NCI-H1417 (cell line): Measurements from ENCODE around the gene KCNAB1.
"Not testable (repeated sequence)": the region's sequence is repeated elsewhere in the genome, so short reads cannot be mapped to it uniquely, and the experiment has no call there.

Source experiments
- DNase-seq, 3 experiments: peaks; one replicate each; lab custom pipeline; 2025; lab: John Stamatoyannopoulos, UW

KCNAB1 gene

GRCh38 chr3:156176048-156176447, 55.7 kb downstream of the KCNAB1 start:
- peak in 1 of 3 experiments; percentile 23 for DNase-seq

GRCh38 chr3:156176629-156177210, 56.3 kb downstream of the KCNAB1 start:
- no peak for DNase-seq

- DNase-seq: no peak
Measured at GRCh38 chr3:156180077-156180476, 59.7 kb downstream of the KCNAB1 start.

GRCh38 chr3:156181509-156181908, 61.1 kb downstream of the KCNAB1 start:
- no peak for DNase-seq

- no peak for DNase-seq
Measured at GRCh38 chr3:156183396-156183795, 63.0 kb downstream of the KCNAB1 start.

- no peak for DNase-seq
Measured at GRCh38 chr3:156184156-156184555, 63.8 kb downstream of the KCNAB1 start.

- no peak for DNase-seq
Measured at GRCh38 chr3:156187146-156187769, 66.9 kb downstream of the KCNAB1 start.

GRCh38 chr3:156188757-156189156, 68.4 kb downstream of the KCNAB1 start:
- no peak for DNase-seq

- no peak for DNase-seq
Measured at GRCh38 chr3:156189927-156190326, 69.5 kb downstream of the KCNAB1 start.

GRCh38 chr3:156194945-156195344, 74.6 kb downstream of the KCNAB1 start:
- DNase-seq: not testable (repeated sequence)

- not testable (repeated sequence) for DNase-seq
Measured at GRCh38 chr3:156197152-156197551, 76.8 kb downstream of the KCNAB1 start.

GRCh38 chr3:156201411-156202405, 81.3 kb downstream of the KCNAB1 start:
- DNase-seq: peak in 1 of 3 experiments; percentile 5

- DNase-seq: no peak
Measured at GRCh38 chr3:156206157-156206556, 85.8 kb downstream of the KCNAB1 start.

- no peak for DNase-seq
Measured at GRCh38 chr3:156207802-156208685, 87.7 kb downstream of the KCNAB1 start.

GRCh38 chr3:156209631-156210335, 89.4 kb downstream of the KCNAB1 start:
- DNase-seq: no peak

- no peak for DNase-seq
Measured at GRCh38 chr3:156211583-156211982, 91.2 kb downstream of the KCNAB1 start.

GRCh38 chr3:156214676-156215075, 94.3 kb downstream of the KCNAB1 start:
- no peak for DNase-seq

- no peak for DNase-seq
Measured at GRCh38 chr3:156215751-156216150, 95.4 kb downstream of the KCNAB1 start.

- no peak for DNase-seq
Measured at GRCh38 chr3:156216216-156216615, 95.8 kb downstream of the KCNAB1 start.

- peak in 2 of 3 experiments; percentile 61 to 89 for DNase-seq
Measured at GRCh38 chr3:156216852-156217251, 96.5 kb downstream of the KCNAB1 start.
